Midbrain (tissue), 1 donor: ENCODE results near the gene FBXO11.

Experiments used
- DNase-seq: peaks from one replicate; lab custom pipeline; 2025; lab: John Stamatoyannopoulos, UW

Gene FBXO11

DNA sequence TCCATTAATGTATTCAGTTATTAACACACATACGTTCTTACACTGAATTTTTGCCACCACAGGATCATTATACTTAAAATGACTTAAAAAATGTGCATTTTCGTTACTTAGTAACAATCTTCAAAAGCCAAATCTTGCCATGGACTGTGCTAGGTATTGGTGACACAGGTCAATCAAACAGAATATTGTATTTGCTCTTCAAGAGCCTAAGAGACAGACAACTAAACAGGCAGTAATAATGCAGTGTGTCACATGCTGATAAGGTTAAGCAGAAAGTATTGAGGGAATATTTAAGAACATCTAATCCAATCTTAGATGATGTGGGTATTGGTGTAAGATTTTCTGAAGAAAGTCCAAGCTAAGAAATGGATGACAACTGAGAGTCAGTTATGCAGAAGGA is 56.9 kb downstream of the FBXO11 start:
- no peak for DNase-seq

DNA sequence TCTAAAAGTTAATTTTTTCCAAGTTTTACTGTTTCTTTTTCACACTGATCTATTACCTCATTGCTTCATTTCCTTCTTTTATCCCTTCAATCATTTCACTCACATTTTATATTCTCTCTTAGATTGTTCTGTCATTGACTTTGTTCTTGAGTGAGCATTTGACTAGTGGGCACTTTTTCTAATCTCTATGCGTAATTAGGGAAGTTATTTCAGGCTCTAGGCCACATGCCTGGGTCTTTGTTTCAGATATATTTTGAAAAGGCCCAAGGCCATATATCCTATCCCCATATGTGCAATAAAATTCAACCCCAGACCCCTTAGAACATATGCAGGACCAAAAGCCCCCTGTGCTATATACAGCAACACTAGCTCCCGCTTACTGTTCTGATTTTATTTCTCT is 62.1 kb downstream of the FBXO11 start:
- no peak for DNase-seq

DNA sequence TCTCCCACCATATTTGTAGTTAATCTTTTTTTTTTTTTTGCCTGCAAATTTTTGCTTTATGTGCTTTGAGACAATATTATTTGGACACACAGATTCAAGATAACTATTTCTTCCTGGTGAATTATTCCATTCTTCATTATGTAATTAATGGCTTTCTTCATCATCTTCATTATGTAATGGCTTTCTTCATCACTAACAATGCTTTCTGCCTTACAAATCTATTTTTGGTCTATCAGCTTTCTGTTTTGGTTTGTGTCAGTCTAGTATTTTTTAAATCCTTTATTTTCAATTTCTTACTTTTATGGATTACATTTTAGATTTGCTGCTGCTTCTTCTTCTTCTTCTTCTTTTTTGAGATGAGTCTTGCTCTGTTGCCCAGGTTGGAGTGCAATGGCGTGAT is 62.9 kb downstream of the FBXO11 start:
- no peak for DNase-seq

DNA sequence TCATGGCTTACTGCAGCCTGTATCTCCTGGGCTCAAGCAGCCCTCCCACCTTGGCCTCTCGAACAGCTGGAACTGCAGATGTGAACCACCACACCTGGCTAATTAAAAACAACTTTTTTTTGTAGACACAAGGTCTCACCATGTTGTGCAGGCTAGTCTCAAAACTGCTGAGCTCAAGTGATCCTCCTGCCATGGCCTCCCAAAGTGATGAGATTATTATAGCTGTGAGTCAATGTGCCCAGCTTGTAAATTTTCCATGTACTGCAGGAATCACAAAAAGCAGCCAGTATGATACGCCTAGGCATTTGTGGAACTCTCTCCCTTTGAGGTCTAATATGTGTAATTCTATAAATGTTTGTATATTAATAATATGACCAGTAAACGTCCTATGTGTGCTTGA is 63.5 kb downstream of the FBXO11 start:
- no peak for DNase-seq

DNA sequence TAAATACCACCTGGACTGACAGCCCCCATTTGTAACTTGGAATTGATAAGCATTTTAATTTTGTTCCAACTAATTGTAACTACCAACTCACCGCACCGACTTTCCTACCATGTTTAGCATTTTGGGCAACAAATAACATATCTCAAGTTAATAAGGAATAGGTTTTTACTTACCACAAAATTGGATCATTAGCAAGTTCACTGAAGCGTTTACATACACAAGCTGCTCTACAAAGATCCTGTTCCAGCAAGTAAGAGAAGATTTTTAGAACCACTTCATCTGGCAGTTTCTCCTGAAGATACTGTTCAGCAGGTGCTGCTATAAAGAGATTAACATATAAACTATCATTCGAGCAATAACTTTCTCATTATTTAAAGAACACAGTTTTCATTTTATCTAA is 67.6 kb downstream of the FBXO11 start:
- DNase-seq, result no peak

DNA sequence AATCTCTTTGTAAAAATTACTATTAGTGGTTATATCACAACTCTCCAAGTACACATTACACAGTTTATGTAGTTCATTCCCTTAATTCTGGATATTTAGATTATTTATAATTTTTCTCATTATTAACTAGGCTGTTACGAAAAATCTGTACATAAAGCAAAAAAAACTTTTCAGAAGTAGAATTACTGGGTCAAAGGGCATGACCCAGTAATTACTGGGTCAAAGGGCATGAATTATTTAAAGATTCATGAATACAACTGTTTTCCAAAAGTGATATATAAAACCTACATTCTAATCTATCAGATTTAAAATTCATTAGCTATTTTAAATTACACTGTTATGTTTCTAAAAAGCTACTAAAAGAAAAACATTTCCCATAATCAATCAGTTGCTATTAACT is 68.0 kb downstream of the FBXO11 start:
- DNase-seq, result no peak

DNA sequence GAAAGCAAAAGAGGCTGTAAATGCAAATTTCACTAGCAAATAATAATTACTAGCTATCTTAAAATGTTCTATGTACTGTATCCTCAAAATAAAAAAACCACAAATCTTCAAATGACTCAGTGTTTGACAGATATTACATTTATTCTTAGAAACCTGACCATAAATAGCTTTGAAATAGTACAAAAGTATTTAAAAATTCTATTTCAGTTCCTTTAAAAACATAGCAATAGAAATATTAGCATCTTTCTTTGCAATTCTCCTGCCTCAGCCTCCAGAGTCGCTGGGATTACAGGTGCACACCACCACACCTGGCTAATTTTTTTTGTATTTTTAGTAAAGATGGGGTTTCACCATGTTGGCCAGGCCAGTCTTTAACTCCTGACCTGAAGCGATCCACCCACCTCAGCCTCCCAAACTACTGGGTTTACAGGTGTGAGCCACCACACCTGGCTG is 72.8 kb downstream of the FBXO11 start:
- no peak for DNase-seq

DNA sequence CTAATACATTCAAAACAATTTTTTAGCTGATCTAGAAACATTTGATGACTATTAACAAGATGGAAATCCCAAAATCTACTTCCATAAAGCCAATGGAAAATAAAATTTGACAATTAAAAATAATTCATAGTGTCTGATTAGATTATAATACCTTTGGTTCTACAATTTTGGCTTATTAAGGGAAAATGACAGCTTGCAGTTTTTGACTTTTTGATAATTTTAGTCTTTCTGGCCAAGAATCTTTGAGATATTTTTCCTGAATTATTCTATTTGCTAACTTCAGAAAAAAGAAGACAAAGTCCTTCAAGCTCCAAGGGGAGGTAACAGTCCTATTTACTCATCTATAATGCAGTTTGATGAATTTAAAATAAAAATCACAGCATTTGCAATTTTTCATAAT is 83.8 kb downstream of the FBXO11 start:
- DNase-seq, result no peak

DNA sequence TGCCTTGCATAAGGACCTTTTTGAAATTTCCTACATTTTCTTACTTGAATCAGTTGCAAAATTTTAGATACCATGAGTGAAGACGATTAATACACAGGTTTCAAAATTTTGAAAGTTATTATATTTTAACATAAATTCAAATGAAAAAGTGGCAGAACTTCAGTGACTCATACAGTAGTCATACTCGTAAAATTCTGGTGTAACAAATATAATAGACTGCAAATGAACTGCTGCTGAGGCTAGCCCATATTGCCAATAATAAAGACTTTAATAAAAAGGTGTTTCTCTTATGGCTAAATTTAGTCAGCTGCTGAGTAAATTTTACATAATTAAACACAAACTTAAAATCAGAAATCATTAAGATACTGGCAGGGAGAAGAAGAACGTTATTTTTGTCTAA is 86.5 kb downstream of the FBXO11 start:
- DNase-seq, result no peak

DNA sequence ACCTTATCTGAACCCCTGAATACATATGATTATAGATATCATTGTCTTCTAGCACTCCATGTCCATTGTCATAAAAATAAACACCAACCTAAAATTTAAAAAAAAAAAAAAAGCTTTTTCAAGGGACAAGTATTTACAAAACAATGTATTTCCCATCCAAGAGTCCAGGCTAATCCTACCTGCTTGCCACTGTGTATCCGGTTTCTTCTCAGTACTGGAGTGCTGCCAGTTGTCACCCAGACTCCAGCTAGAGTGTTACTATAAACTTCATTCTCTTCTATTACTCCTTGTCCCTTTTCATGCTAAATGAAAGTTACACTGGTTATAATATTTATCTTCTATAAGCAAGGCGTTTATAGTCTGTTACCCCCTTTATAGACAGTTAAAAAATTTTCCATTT is 87.5 kb downstream of the FBXO11 start:
- no peak for DNase-seq

DNA sequence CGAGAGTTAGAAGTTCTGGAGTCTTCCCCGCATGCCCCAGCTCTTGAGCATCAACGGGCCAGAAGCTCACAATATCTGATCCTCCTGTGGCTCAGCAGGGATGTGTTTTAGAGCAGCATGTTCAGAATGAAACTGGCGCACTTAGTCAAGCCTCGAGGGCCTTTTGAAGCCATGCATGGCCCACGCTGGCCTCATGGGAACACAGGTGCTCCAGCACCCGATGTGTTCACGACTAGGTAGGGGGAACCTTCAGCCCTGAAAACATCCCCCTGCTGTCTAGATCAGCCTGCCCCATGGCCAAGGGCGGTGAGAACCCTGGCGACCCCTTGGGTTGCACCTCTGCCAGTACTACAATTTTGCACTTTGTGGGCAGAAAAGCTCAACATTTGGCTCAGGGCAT is 90.5 kb downstream of the FBXO11 start:
- DNase-seq, result no peak

DNA sequence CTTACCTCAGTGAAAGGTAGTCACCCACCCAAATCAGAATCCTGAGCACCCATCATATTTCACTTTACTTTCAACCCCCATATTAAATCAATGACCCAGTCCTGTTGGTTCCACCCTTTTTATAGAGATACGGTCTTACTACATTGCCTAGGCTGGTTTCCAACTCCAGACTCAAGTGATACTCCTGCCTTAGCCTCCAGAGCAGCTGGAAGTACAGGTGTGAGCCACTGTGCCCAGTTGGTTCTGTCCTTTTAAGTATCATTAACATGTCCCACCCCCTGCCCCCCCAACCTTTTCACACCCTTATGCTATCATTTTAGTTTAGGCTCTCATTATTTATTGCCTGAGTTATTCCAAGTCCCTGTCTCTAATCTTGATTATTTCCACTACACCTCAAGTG is 94.6 kb downstream of the FBXO11 start:
- no peak for DNase-seq

DNA sequence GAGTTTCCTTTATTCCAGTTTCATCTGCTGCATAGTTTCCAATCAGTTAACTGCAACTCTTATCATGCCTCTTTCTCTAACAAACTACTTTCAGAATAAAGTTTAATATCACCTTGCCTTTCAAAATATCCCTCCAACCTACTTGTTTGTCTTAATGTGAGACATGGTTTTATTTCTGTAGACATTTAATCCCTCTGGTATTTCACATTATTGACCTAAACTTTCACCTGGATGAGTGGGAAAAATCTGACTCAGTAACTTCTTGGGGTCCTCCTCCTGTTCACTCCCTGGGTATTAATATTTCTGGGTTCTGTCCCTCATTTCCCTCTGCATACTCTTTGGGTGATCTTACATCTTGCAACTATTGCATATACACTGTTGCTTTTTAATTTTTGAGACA is 95.4 kb downstream of the FBXO11 start:
- DNase-seq, result no peak

DNA sequence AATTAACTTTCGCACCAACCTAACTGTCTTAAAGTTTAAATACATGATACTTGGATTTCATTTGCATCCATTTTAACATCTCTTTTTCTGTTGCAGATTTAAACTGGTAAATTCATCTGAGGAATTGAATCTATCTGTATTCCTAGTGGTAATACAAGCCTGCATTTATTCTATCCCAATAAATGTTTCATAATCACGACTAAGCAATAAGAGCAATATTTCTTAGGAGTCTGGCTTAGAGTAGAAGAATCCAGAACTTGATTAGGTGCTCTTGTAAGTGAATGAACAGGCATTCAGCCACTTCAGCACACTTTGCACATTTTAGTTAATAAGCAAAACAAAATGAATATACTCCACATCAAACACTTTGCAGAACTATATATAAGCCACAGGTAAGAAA is 96.4 kb downstream of the FBXO11 start:
- DNase-seq, result no peak

DNA sequence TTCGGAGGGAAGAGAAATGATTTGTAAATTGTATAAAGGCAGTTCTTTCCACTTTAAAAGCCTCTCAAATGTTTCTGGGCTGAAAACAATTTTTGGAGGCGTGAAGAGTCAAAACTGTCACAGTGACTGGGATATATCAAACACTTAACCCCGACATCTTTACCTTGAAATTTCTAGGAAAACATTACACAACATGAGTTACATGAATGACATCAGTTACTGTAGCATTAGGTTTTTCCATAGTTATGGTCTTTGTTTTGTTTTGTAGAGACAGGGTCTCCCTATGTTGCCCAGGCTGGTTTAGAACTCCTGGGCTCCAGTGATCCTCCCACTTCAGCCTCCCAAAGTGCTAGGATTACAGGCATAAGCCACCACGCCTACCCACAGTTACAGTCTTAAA is 97.7 kb downstream of the FBXO11 start:
- no peak for DNase-seq

DNA sequence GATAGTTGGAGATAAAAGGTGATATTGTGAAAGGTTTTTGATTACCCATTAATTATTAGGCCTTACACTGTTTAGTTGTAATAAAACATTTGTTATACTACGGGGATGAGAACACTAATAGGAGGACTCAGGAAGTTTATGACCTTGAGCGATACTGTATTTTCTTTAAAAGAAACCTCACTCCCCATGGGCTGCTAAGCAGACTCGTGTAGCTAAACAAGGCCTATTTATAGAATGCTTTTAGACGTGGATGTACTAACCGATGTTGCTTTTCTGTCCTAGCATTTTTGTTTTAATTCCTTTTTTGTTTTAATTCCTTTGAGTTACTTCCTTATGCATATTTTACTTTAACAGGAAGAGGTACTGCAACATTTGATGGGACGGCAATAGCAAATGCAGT is 100.4 kb downstream of the FBXO11 start:
- DNase-seq, result no peak

DNA sequence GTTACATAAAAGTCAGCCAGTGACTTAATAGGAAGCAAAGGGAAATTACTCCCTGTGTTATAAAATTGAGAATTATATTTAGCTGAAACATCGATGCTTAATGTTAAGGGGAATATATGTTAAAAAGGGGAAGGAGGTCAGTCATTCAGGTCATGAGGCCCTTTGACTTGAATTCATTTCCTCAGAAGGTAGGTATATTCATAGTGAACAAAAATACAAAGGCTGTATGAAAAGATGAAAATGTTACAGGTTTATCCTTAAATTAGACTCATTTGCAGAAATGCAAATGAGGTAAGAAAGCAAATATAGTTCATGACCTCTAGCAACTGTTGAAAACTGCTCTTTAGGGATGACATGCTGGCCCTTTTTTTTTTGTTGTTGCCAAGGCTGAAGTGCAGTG is 102.5 kb downstream of the FBXO11 start:
- DNase-seq, result no peak

DNA sequence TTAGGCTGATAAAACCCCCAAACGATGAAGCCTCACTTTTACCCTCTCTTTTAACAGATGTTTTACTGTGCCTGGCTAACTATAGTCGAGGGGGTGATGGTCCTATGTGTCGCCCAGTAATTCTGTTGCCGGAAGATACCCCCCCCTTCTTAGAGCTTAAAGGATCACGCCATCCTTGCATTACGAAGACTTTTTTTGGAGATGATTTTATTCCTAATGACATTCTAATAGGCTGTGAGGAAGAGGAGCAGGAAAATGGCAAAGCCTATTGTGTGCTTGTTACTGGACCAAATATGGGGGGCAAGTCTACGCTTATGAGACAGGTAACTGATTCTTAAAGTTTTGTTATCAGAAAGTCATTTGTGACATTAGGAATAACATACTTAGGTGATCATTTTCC is 102.9 kb downstream of the FBXO11 start:
- no peak for DNase-seq

DNA sequence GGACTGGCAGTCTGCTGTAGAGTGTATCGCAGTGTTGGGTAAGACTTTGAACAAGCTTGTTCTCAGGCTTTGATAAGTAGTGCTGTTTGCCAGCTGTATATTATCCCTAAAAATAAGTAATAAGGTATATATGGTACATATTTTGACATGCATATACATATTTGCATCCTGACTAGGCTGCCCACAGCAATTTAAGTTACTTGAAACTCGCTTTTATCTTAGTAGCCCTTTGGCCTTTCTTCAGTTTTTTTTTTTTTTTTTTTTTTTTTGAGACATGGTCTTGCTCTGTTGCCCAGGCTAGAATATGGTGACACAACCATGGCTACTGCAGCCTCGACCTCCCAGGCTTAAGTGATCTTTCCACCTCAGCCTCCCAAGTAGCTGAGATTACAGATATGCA is 105.2 kb downstream of the FBXO11 start:
- no peak for DNase-seq

DNA sequence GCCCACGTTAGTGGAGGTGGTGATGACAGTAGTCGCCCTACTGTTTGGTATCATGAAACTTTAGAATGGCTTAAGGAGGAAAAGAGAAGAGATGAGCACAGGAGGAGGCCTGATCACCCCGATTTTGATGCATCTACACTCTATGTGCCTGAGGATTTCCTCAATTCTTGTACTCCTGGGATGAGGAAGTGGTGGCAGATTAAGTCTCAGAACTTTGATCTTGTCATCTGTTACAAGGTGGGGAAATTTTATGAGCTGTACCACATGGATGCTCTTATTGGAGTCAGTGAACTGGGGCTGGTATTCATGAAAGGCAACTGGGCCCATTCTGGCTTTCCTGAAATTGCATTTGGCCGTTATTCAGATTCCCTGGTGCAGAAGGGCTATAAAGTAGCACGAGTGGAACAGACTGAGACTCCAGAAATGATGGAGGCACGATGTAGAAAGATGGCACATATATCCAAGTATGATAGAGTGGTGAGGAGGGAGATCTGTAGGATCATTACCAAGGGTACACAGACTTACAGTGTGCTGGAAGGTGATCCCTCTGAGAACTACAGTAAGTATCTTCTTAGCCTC is 107.2 kb downstream of the FBXO11 start:
- no peak for DNase-seq

DNA sequence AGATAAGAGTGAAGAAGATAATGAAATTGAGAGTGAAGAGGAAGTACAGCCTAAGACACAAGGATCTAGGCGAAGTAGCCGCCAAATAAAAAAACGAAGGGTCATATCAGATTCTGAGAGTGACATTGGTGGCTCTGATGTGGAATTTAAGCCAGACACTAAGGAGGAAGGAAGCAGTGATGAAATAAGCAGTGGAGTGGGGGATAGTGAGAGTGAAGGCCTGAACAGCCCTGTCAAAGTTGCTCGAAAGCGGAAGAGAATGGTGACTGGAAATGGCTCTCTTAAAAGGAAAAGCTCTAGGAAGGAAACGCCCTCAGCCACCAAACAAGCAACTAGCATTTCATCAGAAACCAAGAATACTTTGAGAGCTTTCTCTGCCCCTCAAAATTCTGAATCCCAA is 107.7 kb downstream of the FBXO11 start:
- peak; percentile 11 for DNase-seq

DNA sequence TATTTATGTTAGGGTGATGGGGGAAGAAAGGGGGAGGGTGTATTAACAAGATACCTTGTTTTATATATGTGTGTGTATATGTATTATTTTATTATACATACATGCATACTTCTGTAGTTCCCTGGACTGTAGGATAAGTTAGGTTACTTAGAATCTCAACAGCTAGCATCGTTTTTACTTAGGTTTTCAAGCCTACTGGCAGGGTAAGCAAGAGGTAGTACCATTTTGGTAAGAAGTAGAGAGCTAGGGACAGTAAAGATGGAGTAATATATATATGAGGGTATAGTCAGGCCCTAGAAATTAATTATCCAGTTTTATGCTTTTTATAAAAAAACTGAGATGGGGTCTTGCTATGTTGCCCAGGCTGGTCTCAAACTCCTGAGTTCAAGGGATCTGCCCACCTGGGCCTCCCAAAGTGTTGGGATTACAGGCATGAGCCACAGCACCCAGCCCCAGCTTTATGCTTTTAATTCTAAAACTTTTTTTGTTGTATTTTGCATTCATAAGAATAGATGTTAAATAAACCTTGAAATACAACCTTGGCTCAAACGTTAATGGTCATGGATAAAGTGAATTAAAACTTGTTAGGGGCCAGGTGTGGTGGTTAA is 110.1 kb downstream of the FBXO11 start:
- DNase-seq, result no peak

DNA sequence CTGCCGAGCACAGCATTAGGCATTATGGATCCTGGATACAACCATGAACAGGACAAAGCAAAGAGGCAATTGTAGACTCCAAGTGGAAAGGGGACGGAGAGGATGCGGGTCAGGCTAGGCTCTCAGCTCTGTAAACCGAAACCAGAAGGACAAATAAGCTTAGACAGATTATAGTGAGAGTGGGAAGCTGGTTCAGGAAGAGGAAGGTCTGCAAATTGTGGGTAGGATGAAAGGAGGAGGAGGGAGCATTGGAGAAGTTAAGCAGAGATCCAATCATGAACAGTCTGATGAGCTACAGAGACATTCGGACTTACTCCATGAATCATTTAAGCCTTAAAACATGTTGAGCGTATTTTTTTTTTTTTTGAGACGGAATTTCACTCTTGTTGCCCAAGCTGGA is 120.3 kb downstream of the FBXO11 start:
- no peak for DNase-seq

DNA sequence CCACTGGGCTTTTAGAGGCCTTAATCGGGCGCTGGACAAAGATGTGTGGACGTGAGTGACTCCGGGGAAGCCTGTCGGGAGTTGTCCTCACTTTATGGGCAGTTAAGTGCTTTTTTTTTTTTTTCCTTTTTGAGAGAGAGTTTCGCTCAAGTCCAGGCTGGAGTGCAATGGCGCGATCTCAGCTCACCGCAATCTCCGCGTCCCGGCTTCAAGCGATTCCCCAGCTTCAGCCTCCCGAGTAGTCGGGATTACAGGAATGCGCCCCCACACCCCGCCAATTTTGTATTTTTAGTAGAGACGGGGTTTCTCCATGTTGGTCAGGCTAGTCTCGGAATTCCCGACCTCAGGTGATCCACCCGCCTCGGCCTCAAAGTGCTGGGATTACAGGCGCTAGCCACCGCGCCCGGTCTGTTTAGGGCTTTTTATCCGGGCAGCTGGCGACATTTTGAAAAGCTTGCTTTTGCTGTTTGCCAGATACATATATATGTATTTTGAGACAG is 121.9 kb downstream of the FBXO11 start:
- no peak for DNase-seq
